NCI-H146 treated with DMSO at 0.1 percent for 48 hours (cell line): ENCODE data around the gene SPAG9.

Experiments used
- DNase-seq: peaks from one replicate; lab custom pipeline; 2025; ENCODE audit not compliant: unreplicated experiment; lab: John Stamatoyannopoulos, UW

The SPAG9 gene

GRCh38 chr17:50955667-50956120, 165.0 kb downstream of the SPAG9 start:
- DNase-seq: no peak

GRCh38 chr17:50955160-50955559, 165.5 kb downstream of the SPAG9 start:
- DNase-seq: no peak

- no peak for DNase-seq
Measured at GRCh38 chr17:50954641-50955121, 166.0 kb downstream of the SPAG9 start.

GRCh38 chr17:50953831-50954601, 166.7 kb downstream of the SPAG9 start:
- peak; percentile 85 for DNase-seq

- DNase-seq: no peak
Measured at GRCh38 chr17:50953518-50953830, 167.2 kb downstream of the SPAG9 start.

- no peak for DNase-seq
Measured at GRCh38 chr17:50952889-50953288, 167.8 kb downstream of the SPAG9 start.

- DNase-seq: peak; percentile 20
Measured at GRCh38 chr17:50952013-50952412, 168.7 kb downstream of the SPAG9 start.

GRCh38 chr17:50949989-50950877, 170.4 kb downstream of the SPAG9 start:
- DNase-seq: peak; percentile 30

- DNase-seq: no peak
Measured at GRCh38 chr17:50949128-50949988, 171.3 kb downstream of the SPAG9 start.

- no peak for DNase-seq
Measured at GRCh38 chr17:50948711-50949110, 172.0 kb downstream of the SPAG9 start.

- DNase-seq: no peak
Measured at GRCh38 chr17:50947782-50948543, 172.7 kb downstream of the SPAG9 start.

- DNase-seq: no peak
Measured at GRCh38 chr17:50946891-50947781, 173.5 kb downstream of the SPAG9 start.

- no peak for DNase-seq
Measured at GRCh38 chr17:50946223-50946890, 174.3 kb downstream of the SPAG9 start.

GRCh38 chr17:50945779-50946222, 174.9 kb downstream of the SPAG9 start:
- no peak for DNase-seq

- DNase-seq: no peak
Measured at GRCh38 chr17:50944902-50945720, 175.6 kb downstream of the SPAG9 start.

GRCh38 chr17:50944054-50944901, 176.4 kb downstream of the SPAG9 start:
- no peak for DNase-seq

- DNase-seq: no peak
Measured at GRCh38 chr17:50943575-50943933, 177.1 kb downstream of the SPAG9 start.
